ENCODE data around the gene MED25. TPM values are rescaled to one million over a fixed set of nuclear protein-coding genes. Genes with fewer than 3 reads are reported as not detected.
"Not testable (repeated sequence)": the region's sequence is repeated elsewhere in the genome, so short reads cannot be mapped to it uniquely, and the experiment has no call there.

MED25 gene
- total RNA-seq, 1 donor from 2014 or later: 88.8 TPM

DNA sequence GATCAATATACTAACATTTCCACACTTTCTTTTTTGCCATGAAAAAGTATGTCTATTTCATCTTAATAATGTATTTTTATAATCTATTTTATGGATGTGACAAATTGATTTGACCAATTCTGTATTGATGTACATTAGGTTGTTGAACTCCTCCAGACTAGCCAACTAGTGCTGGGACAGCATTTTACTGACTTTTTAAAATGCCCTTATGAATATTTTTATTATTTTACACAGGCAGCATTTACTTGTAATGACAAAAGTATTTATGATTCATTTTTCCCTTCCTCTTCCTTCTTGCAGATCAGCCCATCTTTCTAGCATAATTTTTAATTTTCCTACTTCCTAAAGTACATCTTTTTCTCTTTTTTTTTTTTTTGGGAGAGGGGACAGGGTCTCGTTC lies 4.1 kb upstream of the MED25 start:
- ChIA-PET POLR2A (interaction anchor here (0.7 to 2.8 kb wide), 15 partner anchors 30 to 515 kb away, joined by 3 to 23 read pairs (median 8); partner anchors contain the start of genes AKT1S1, ALDH16A1, AP2A1 and IL4I1), CTCF (no interaction called here)
- Mint-ChIP-seq H3K4me3 (peak overlapping the region; percentile 24), H3K27me3 (no peaks in the 10 kb centered on the region), H3K27ac (peak overlapping the region; percentile 99), H3K36me3 (ENCODE audit: low read depth) (peaks cover 14% of the 10 kb centered on the region), H3K4me1 (peaks cover 43% of the 10 kb centered on the region), H3K9me3 (no peaks in the 10 kb centered on the region)
- TF ChIP-seq, protein P1, sequence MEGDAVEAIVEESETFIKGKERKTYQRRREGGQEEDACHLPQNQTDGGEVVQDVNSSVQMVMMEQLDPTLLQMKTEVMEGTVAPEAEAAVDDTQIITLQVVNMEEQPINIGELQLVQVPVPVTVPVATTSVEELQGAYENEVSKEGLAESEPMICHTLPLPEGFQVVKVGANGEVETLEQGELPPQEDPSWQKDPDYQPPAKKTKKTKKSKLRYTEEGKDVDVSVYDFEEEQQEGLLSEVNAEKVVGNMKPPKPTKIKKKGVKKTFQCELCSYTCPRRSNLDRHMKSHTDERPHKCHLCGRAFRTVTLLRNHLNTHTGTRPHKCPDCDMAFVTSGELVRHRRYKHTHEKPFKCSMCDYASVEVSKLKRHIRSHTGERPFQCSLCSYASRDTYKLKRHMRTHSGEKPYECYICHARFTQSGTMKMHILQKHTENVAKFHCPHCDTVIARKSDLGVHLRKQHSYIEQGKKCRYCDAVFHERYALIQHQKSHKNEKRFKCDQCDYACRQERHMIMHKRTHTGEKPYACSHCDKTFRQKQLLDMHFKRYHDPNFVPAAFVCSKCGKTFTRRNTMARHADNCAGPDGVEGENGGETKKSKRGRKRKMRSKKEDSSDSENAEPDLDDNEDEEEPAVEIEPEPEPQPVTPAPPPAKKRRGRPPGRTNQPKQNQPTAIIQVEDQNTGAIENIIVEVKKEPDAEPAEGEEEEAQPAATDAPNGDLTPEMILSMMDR (IDR thresholded peaks at IDR 0.05): no peak
- ATAC-seq (ENCODE audit: low read depth) (no peak), DNase-seq (no peak)
- intact Hi-C loops (cut with micrococcal nuclease): no loop called here

GRCh38 chr19:49816590-49816989 lies 1.5 kb upstream of the MED25 start:
- DNase-seq (no peak), ATAC-seq (ENCODE audit: low read depth) (no peak)
- peaks cover 23% of the 10 kb centered on the region for H3K36me3 Mint-ChIP-seq (ENCODE audit: low read depth)
- POLR2A ChIA-PET: interaction anchor here (2.1 kb wide), 1 partner anchor 50 kb away, joined by 4 read pairs; the partner anchor contains the start of gene AP2A1
- no peaks in the 10 kb centered on the region for H3K27me3 Mint-ChIP-seq
- H3K27ac Mint-ChIP-seq: peak overlapping the region; percentile 99
- H3K9me3 Mint-ChIP-seq: no peaks in the 10 kb centered on the region
- no peak overlapping the region for H3K4me3 Mint-ChIP-seq
- peaks cover 49% of the 10 kb centered on the region for H3K4me1 Mint-ChIP-seq
- intact Hi-C loops (cut with micrococcal nuclease): loop anchor here (5.0 kb wide), 1 partner anchor 139 kb away; the partner anchor contains the start of gene PRMT1
- CTCF ChIA-PET: no interaction called here
- TF ChIP-seq, protein P1 (IDR thresholded peaks at IDR 0.05): no peak

DNA sequence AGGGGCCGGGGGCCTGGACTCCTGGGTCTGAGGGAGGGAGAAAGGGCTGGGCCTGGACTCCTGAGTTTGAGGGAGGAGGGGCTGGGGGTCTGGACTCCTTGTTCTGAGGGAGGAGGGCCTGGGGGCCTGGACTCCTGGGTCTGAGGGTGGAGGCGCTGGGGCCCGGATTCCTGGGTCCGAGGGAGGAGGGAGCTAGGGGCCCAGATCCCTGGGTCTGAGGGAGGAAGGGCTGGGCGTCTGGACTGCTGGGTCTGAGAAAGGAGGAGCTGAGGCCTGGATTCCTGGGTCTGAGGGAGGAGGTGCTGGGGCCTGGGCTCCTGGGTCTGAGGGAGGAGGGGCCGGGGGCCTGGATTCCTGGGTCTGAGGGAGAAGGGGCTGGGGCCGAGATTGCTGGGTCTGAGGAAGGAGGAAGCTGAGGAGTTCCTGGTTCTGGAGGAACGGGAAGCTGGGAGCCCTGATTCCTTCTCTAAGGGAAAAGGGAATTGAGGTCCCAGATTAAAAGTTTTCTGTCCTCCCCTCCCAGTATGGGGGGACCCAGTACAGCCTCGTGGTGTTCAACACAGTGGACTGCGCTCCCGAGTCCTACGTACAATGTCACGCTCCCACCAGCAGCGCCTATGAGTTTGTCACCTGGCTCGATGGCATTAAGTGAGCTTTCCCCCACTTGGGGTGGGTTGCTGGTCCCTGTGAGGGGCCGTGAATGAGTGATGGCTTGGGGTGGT lies 721 bp downstream of the MED25 start:
- no peaks in the 10 kb centered on the region for H3K9me3 Mint-ChIP-seq
- ATAC-seq (ENCODE audit: low read depth) (no peak), DNase-seq (no peak)
- H3K27me3 Mint-ChIP-seq: no peaks in the 10 kb centered on the region
- intact Hi-C loops (cut with micrococcal nuclease): loop anchor here (1.0 to 5.0 kb wide), 5 partner anchors 24 to 178 kb away; partner anchors contain the start of genes PNKP, PRMT1 and RRAS
- ChIA-PET CTCF (interaction anchor here (2.1 kb wide), 1 partner anchor 32 kb away, joined by 4 read pairs; the partner anchor contains the start of gene PTOV1), POLR2A (interaction anchor here (0.6 to 1.9 kb wide), 10 partner anchors 18 to 323 kb away, joined by 3 to 19 read pairs (median 4); partner anchors contain the start of genes PTOV1 and RPS11)
- TF ChIP-seq, protein P1 (IDR thresholded peaks at IDR 0.05): no peak
- H3K4me3 Mint-ChIP-seq: peak overlapping the region; percentile 98
- H3K27ac Mint-ChIP-seq: peak overlapping the region; percentile 99
- H3K36me3 Mint-ChIP-seq (ENCODE audit: low read depth): peaks cover 29% of the 10 kb centered on the region
- H3K4me1 Mint-ChIP-seq: peaks cover 41% of the 10 kb centered on the region

GRCh38 chr19:49819452-49820115 lies 1.5 kb downstream of the MED25 start:
- Mint-ChIP-seq H3K4me1 (peaks cover 39% of the 10 kb centered on the region), H3K36me3 (ENCODE audit: low read depth) (peaks cover 31% of the 10 kb centered on the region), H3K27ac (peak overlapping the region; percentile 99), H3K4me3 (peak overlapping the region; percentile 98)
- not testable (repeated sequence) for ATAC-seq (ENCODE audit: low read depth); H3K9me3 Mint-ChIP-seq; H3K27me3 Mint-ChIP-seq; DNase-seq
- ChIA-PET CTCF (interaction anchor here (2.1 kb wide), 1 partner anchor 31 kb away, joined by 4 read pairs; the partner anchor contains the start of gene PTOV1), POLR2A (interaction anchor here (0.7 to 1.9 kb wide), 7 partner anchors 9 to 520 kb away, joined by 3 to 19 read pairs (median 4); partner anchors contain the start of genes PTOV1 and RPS11)
- intact Hi-C loops (cut with micrococcal nuclease): loop anchor here (2.0 to 5.0 kb wide), 2 partner anchors 142 to 179 kb away; partner anchors contain the start of genes PRMT1 and RRAS

- Mint-ChIP-seq H3K36me3 (ENCODE audit: low read depth) (peaks cover 35% of the 10 kb centered on the region), H3K9me3 (no peaks in the 10 kb centered on the region), H3K4me3 (no peak overlapping the region), H3K4me1 (peaks cover 37% of the 10 kb centered on the region), H3K27me3 (no peaks in the 10 kb centered on the region), H3K27ac (no peak overlapping the region)
- intact Hi-C loops (cut with micrococcal nuclease): no loop called here
- ATAC-seq (ENCODE audit: low read depth): no peak
- POLR2A ChIA-PET: interaction anchor here (0.7 to 1.6 kb wide), 4 partner anchors 9 to 519 kb away, joined by 3 to 5 read pairs (median 4); no protein-coding TSS in a partner anchor
- CTCF ChIA-PET: no interaction called here
- DNase-seq: no peak
- TF ChIP-seq, protein P1 (IDR thresholded peaks at IDR 0.05): no peak
These were observed 2.0 kb downstream of the MED25 start for GRCh38 chr19:49820125-49820524.

Data from activated B cell treated with CpG ODN at 0.5 μM for 24 hours (primary cell).